Endothelial cell of umbilical vein (primary cell): Measurements from ENCODE around the gene BABAM2. TPM values are rescaled to one million over a fixed set of nuclear protein-coding genes. Genes with fewer than 3 reads are reported as not detected.

ENCODE experiments used
- BruUV-seq: library from RNA; stranded (reverse); fragments of 400-500 nt; replicated peaks from 2 replicates; lab custom pipeline; 2021; lab: Mats Ljungman, UMichigan
- CTCF ChIA-PET: fragments of 300-600, 350-600 bp; sonication (Branson Sonifier 250); formaldehyde crosslinking; loops from one replicate; lab custom pipeline; 2021; ENCODE audit warnings: antibody characterized with exemption, inconsistent platforms; lab: Charles Lee
- POLR2A ChIA-PET: fragments of 300-600, 350-600 bp; sonication (Branson Sonifier 250); formaldehyde crosslinking; loops from one replicate; lab custom pipeline; 2021; ENCODE audit warnings: antibody characterized with exemption, inconsistent platforms; lab: Charles Lee
- DNase-seq: peaks from one replicate; pipeline ENCODE4 v3.0.0-alpha.2; 2011; ENCODE audit warnings: low read depth, low spot score
- FAIRE-seq: peaks from 2 replicates; lab custom pipeline; 2011; peaks lifted over from hg19 to GRCh38; lab: Jason Lieb, UNC
- H2AFZ ChIP-seq: 2 replicates; pipeline ENCODE4 v1.6.0; 2012; ENCODE audit warnings: low read depth, low read length, control low read depth, inconsistent platforms
- H3K27ac ChIP-seq: 2 replicates; pipeline ENCODE4 v1.5.1; 2011; ENCODE audit warnings: low read depth, mild to moderate bottlenecking, control low read depth, low read length, moderate library complexity; ENCODE audit not compliant: insufficient read depth
- H3K27me3 ChIP-seq, 2 experiments: 2 replicates each; pipeline versions ENCODE4 v1.6.0 to v1.6.1; 2011; ENCODE audit warnings: low read length in 2 of 2, mixed read lengths in 1 of 2; ENCODE audit not compliant: control insufficient read depth in 2 of 2, insufficient read depth in 2 of 2
- H3K36me3 ChIP-seq, 2 experiments: 2 replicates in 1 of 2; 3 replicates in 1 of 2; pipeline ENCODE4 v1.5.1; 2011; ENCODE audit warnings: low read length in 2 of 2, mild to moderate bottlenecking in 1 of 2, moderate library complexity in 1 of 2; ENCODE audit not compliant: control insufficient read depth in 2 of 2, insufficient read depth in 2 of 2; ENCODE audit errors: extremely low read depth in 1 of 2
- H3K4me1 ChIP-seq: 3 replicates; pipeline ENCODE4 v1.5.1; 2011; ENCODE audit warnings: mild to moderate bottlenecking, low read length; ENCODE audit not compliant: control insufficient read depth, insufficient read depth; ENCODE audit errors: extremely low read depth
- H3K4me2 ChIP-seq: 2 replicates; pipeline ENCODE4 v1.6.1; 2011; ENCODE audit warnings: low read length, control low read depth, mixed read lengths; ENCODE audit not compliant: insufficient read depth
- H3K4me3 ChIP-seq, 3 experiments: fragments of 200-600 bp in 1 of 3; sonication (generic), shearing (Covaris generic) in 1 of 3; replicated peaks in 1 of 3; 2 replicates each; pipeline ENCODE4 v1.5.1; 2011 to 2016; ENCODE audit warnings: control low read depth in 3 of 3, low read length in 3 of 3, mild to moderate bottlenecking in 2 of 3, inconsistent platforms in 1 of 3, low read depth in 1 of 3, moderate library complexity in 1 of 3; ENCODE audit not compliant: insufficient read depth in 1 of 3
- H3K79me2 ChIP-seq: 2 replicates; pipeline ENCODE4 v1.6.0; 2012; ENCODE audit warnings: low read length, inconsistent platforms; ENCODE audit not compliant: control insufficient read depth, insufficient read depth
- H3K9ac ChIP-seq: replicated peaks from 2 replicates; pipeline ENCODE3; 2011; ENCODE audit warnings: low read length, control low read depth; ENCODE audit not compliant: insufficient read depth; ENCODE audit errors: extremely low read depth
- H3K9me1 ChIP-seq: replicated peaks from 3 replicates; pipeline ENCODE4 v1.6.0; 2011; ENCODE audit warnings: mild to moderate bottlenecking, low read length; ENCODE audit not compliant: control insufficient read depth, insufficient read depth; ENCODE audit errors: extremely low read depth
- H3K9me3 ChIP-seq: replicated peaks from 2 replicates; pipeline ENCODE4 v1.5.1; 2012; ENCODE audit warnings: low read length, inconsistent platforms; ENCODE audit not compliant: control insufficient read depth, insufficient read depth
- H4K20me1 ChIP-seq: replicated peaks from 2 replicates; pipeline ENCODE3; 2011; ENCODE audit warnings: mild to moderate bottlenecking, low read length; ENCODE audit not compliant: control insufficient read depth, insufficient read depth; ENCODE audit errors: extremely low read depth
- CTCF ChIP-seq, 2 donors: IDR thresholded peaks; 1 replicate in 1 of 2; 2 replicates in 1 of 2; pipeline ENCODE4 v1.5.1; 2011; ENCODE audit warnings: low read length in 2 of 2, mild to moderate bottlenecking in 2 of 2, moderate library complexity in 2 of 2, control low read depth in 1 of 2, inconsistent platforms in 1 of 2, low read depth in 1 of 2; ENCODE audit not compliant: insufficient read depth in 1 of 2; ENCODE audit errors: extremely low read depth in 1 of 2
- EZH2 ChIP-seq: IDR thresholded peaks from 2 replicates; pipeline ENCODE4 v1.6.1; 2012; ENCODE audit warnings: borderline replicate concordance, low read depth, mild to moderate bottlenecking, moderate library complexity, low read length, inconsistent platforms; ENCODE audit not compliant: severe bottlenecking
- FOS ChIP-seq: IDR thresholded peaks from 2 replicates; pipeline ENCODE4 v1.6.1; 2011; ENCODE audit warnings: mild to moderate bottlenecking, low read length, moderate library complexity, borderline replicate concordance; ENCODE audit not compliant: insufficient read depth
- GATA2 ChIP-seq: IDR thresholded peaks from 2 replicates; pipeline ENCODE4 v1.7.0; 2011; ENCODE audit warnings: low read depth, mild to moderate bottlenecking, moderate library complexity, mixed read lengths, low read length; ENCODE audit not compliant: insufficient read length, insufficient read depth
- JUN ChIP-seq: IDR thresholded peaks from 2 replicates; pipeline ENCODE4 v1.6.1; 2011; ENCODE audit warnings: borderline replicate concordance, low read depth; ENCODE audit not compliant: insufficient read length, insufficient read depth
- MAX ChIP-seq: IDR thresholded peaks from 2 replicates; pipeline ENCODE4 v1.6.1; 2011; ENCODE audit not compliant: insufficient read depth, insufficient read length
- MYC ChIP-seq: IDR thresholded peaks from one replicate; pipeline ENCODE4 v1.6.1; 2011; ENCODE audit warnings: mild to moderate bottlenecking, low read depth, low read length
- POLR2A ChIP-seq: IDR thresholded peaks from 2 replicates; pipeline ENCODE4 v1.6.1; 2012; ENCODE audit warnings: low read depth, mild to moderate bottlenecking, control low read depth, low read length
- POLR2AphosphoS5 ChIP-seq: IDR thresholded peaks from 2 replicates; pipeline ENCODE4 v1.6.1; 2012; ENCODE audit warnings: low read depth, mild to moderate bottlenecking, control low read depth, low read length, moderate library complexity; ENCODE audit not compliant: insufficient read depth
- dilution Hi-C: fragments of 300-500 bp; cut with MboI; formaldehyde crosslinking; loops from one replicate; pipeline ENCODE4 v1.15.0; 2019; ENCODE audit warnings: low sequenced_read_pairs; ENCODE audit not compliant: extremely low pct_ligation_motif_present
- intact Hi-C: fragments of 100-400 bp; cut with micrococcal nuclease; formaldehyde crosslinking; loops from one replicate; pipeline ENCODE4 v1.10.0; 2022
- polyA plus RNA-seq, 4 experiments: library from polyadenylated mRNA; depleted of rRNA in 3 of 4; stranded (reverse) in 3 of 4; unstranded in 1 of 4; fragments of >200 nt; gene quantifications; 2 replicates each; pipeline versions ENCODE4 v1.2.1 to v1.2.3, GENCODE V29; 2011 to 2012; ENCODE audit warnings: missing spikeins in 1 of 4
- total RNA-seq: library from RNA; stranded (reverse); gene quantifications from 2 replicates; pipeline ENCODE4 v1.2.3, GENCODE V29; 2021

BABAM2 gene
- total and polyA plus RNA-seq, 2 donors (not counting 3 experiments of a cell fraction or from before 2014, with no cell fraction given) = 19.9 to 27.6 TPM

GRCh38 chr2:28340312-28341202 is 450.0 kb downstream of the BABAM2 start:
- Histone ChIP-seq H2AFZ (no peak overlapping the region), H3K9me1 (no peaks in the 10 kb centered on the region), H4K20me1 (no peaks in the 10 kb centered on the region), H3K9ac (no peak overlapping the region), H3K79me2 (no peaks in the 10 kb centered on the region), H3K4me1 (peaks cover 24% of the 10 kb centered on the region), H3K36me3 (no peaks in the 10 kb centered on the region), H3K27me3 (no peaks in the 10 kb centered on the region), H3K9me3 (no peaks in the 10 kb centered on the region), H3K4me2 (no peak overlapping the region), H3K4me3 (no peak overlapping the region), H3K27ac (no peak overlapping the region)
- TF ChIP-seq POLR2AphosphoS5 = no peak
- no peak for TF ChIP-seq EZH2
- no peak for TF ChIP-seq MYC
- no peak for TF ChIP-seq JUN
- no peak for TF ChIP-seq GATA2
- TF ChIP-seq POLR2A = no peak
- TF ChIP-seq CTCF (IDR thresholded peaks at IDR 0.05; ENCODE audit: extremely low read depth in 1 of 2, insufficient read depth in 1 of 2, low read depth in 1 of 2, low read length in 2 of 2) = no peak
- no peak for TF ChIP-seq MAX
- no peak for TF ChIP-seq FOS
- ChIA-PET POLR2A (no interaction called here), CTCF (interaction anchor here (1.9 to 2.1 kb wide), 2 partner anchors 17 to 65 kb away, joined by 4 read pairs; no protein-coding TSS in a partner anchor)
- DNase-seq (no peak), FAIRE-seq (no peak)
- dilution Hi-C loops (no loop called here), intact Hi-C loops (no loop called here)
- BruUV-seq = no TSS peak
